OCI-LY7 (cell line): ENCODE measurements around the gene BTG3. TPM values are rescaled to one million over a fixed set of nuclear protein-coding genes. Genes with fewer than 3 reads are reported as not detected.

ENCODE experiments used
- BruUV-seq: library from RNA; stranded (reverse); fragments of 400-500 nt; replicated peaks from 2 replicates; lab custom pipeline; 2021; lab: Mats Ljungman, UMichigan
- CTCF ChIA-PET: fragments of 300-600 bp; sonication (Branson Sonifier 250); formaldehyde crosslinking; loops from one replicate; lab custom pipeline; 2022; ENCODE audit warnings: antibody characterized with exemption; ENCODE audit not compliant: unreplicated experiment; lab: Charles Lee
- POLR2A ChIA-PET: fragments of 300-600 bp; sonication (Branson Sonifier 250); formaldehyde crosslinking; loops from one replicate; lab custom pipeline; 2022; ENCODE audit warnings: antibody characterized with exemption; lab: Charles Lee
- DNase-seq: peaks from one replicate; pipeline ENCODE4 v3.0.0-alpha.2; 2015; ENCODE audit warnings: low spot score
- H2AFZ ChIP-seq: fragments of 200-600 bp; sonication (generic), shearing (Covaris generic); 2 replicates; pipeline ENCODE4 v1.6.1; 2014; ENCODE audit warnings: mild to moderate bottlenecking, antibody characterized with exemption, low read length, moderate library complexity
- H3K27ac ChIP-seq: fragments of 200-600 bp; sonication (generic); 2 replicates; pipeline ENCODE4 v1.5.1; 2014; ENCODE audit warnings: mixed run types, low read depth, mild to moderate bottlenecking, moderate library complexity, low read length, inconsistent platforms; ENCODE audit not compliant: poor library complexity, severe bottlenecking
- H3K36me3 ChIP-seq: fragments of 200-600 bp; sonication (generic); 2 replicates; pipeline ENCODE4 v1.6.1; 2014; ENCODE audit warnings: mild to moderate bottlenecking, antibody characterized with exemption, low read length, moderate library complexity, mixed read lengths; ENCODE audit not compliant: insufficient read depth
- H3K4me1 ChIP-seq: fragments of 200-600 bp; sonication (generic); 2 replicates; pipeline ENCODE4 v1.5.1; 2014; ENCODE audit warnings: mild to moderate bottlenecking, low read length; ENCODE audit not compliant: insufficient read depth, poor library complexity, severe bottlenecking
- H3K4me2 ChIP-seq: fragments of 200-600 bp; sonication (generic); 2 replicates; pipeline ENCODE4 v1.6.1; 2014; ENCODE audit warnings: mild to moderate bottlenecking, low read length
- H3K4me3 ChIP-seq: fragments of 200-600 bp; sonication (generic); 2 replicates; pipeline ENCODE4 v1.5.1; 2014; ENCODE audit warnings: mild to moderate bottlenecking, low read depth, low read length; ENCODE audit not compliant: poor library complexity, severe bottlenecking
- H3K79me2 ChIP-seq: fragments of 200-600 bp; sonication (generic); 2 replicates; pipeline ENCODE4 v1.6.1; 2016; ENCODE audit warnings: low read depth, mild to moderate bottlenecking, low read length, moderate library complexity, mixed read lengths; ENCODE audit not compliant: insufficient read depth
- H3K9me2 ChIP-seq: fragments of 200-600 bp; sonication (generic); 2 replicates; pipeline ENCODE4 v1.6.1; 2016; ENCODE audit warnings: mild to moderate bottlenecking, low read length, mixed read lengths; ENCODE audit not compliant: insufficient read depth
- H3K9me3 ChIP-seq: fragments of 200-600 bp; sonication (generic); 2 replicates; pipeline ENCODE4 v1.6.1; 2014; ENCODE audit warnings: mild to moderate bottlenecking, mixed run types, low read length, mixed read lengths
- H4K20me1 ChIP-seq: fragments of 200-600 bp; sonication (generic); 2 replicates; pipeline ENCODE4 v1.6.1; 2014; ENCODE audit warnings: mild to moderate bottlenecking, antibody characterized with exemption, low read length, moderate library complexity, mixed read lengths; ENCODE audit not compliant: insufficient read depth
- CTCF ChIP-seq: fragments of 200-600 bp; sonication (generic); conservative IDR thresholded peaks from 2 replicates; pipeline ENCODE4 v1.5.1; 2014; ENCODE audit warnings: mild to moderate bottlenecking, antibody characterized with exemption, low read length, moderate library complexity, mixed read lengths
- EZH2phosphoT487 ChIP-seq: fragments of 200-600 bp; sonication (generic); IDR thresholded peaks from 2 replicates; pipeline ENCODE4 v1.6.1; 2018; ENCODE audit warnings: low read depth, borderline replicate concordance, mild to moderate bottlenecking, mixed run types, antibody characterized with exemption, low read length, moderate library complexity, mixed read lengths
- intact Hi-C: fragments of 100-400 bp; cut with micrococcal nuclease; formaldehyde crosslinking; loops from one replicate; pipeline ENCODE4 v1.10.0; 2022; ENCODE audit not compliant: unreplicated experiment
- total RNA-seq, 2 experiments: library from RNA; depleted of rRNA in 1 of 2; stranded (reverse); fragments of >200 nt in 1 of 2; shearing (Covaris generic) in 1 of 2; gene quantifications; 2 replicates each; pipeline ENCODE4 v1.2.3, GENCODE V29; 2014 to 2022

The BTG3 gene
- total RNA-seq, 2 experiments from 2014 or later, result 28.8 to 36.4 TPM

- Histone ChIP-seq H3K4me1 (peaks cover 4% of the 10 kb centered on the region), H3K9me2 (no peaks in the 10 kb centered on the region), H3K27ac (no peak overlapping the region), H3K36me3 (peaks cover 38% of the 10 kb centered on the region), H2AFZ (no peak overlapping the region), H4K20me1 (no peaks in the 10 kb centered on the region), H3K79me2 (no peaks in the 10 kb centered on the region), H3K9me3 (no peaks in the 10 kb centered on the region), H3K4me3 (no peak overlapping the region), H3K4me2 (no peak overlapping the region)
- intact Hi-C loops, result no loop called here
- TF ChIP-seq CTCF, result no peak
- TF ChIP-seq EZH2phosphoT487, result no peak
- DNase-seq, result no peak
- ChIA-PET POLR2A (no interaction called here), CTCF (no interaction called here)
- BruUV-seq, result no TSS peak
Measured at GRCh38 chr21:17550671-17551308, 61.9 kb downstream of the BTG3 start.

- peaks cover 37% of the 10 kb centered on the region for H3K36me3 ChIP-seq
- H4K20me1 ChIP-seq, result no peaks in the 10 kb centered on the region
- no peak for DNase-seq
- intact Hi-C loops, result no loop called here
- H3K79me2 ChIP-seq, result no peaks in the 10 kb centered on the region
- no peak overlapping the region for H2AFZ ChIP-seq
- no peaks in the 10 kb centered on the region for H3K4me1 ChIP-seq
- no peak overlapping the region for H3K4me2 ChIP-seq
- BruUV-seq, result no TSS peak
- no peaks in the 10 kb centered on the region for H3K9me2 ChIP-seq
- TF ChIP-seq EZH2phosphoT487, result no peak
- no peak for TF ChIP-seq CTCF
- POLR2A ChIA-PET, result interaction anchor here (0.6 to 1.2 kb wide), 2 partner anchors 8 to 61 kb away, joined by 3 to 4 read pairs; no protein-coding TSS in a partner anchor
- CTCF ChIA-PET, result no interaction called here
- no peaks in the 10 kb centered on the region for H3K9me3 ChIP-seq
- H3K4me3 ChIP-seq, result no peak overlapping the region
- no peak overlapping the region for H3K27ac ChIP-seq
Measured at GRCh38 chr21:17548262-17548661, 64.4 kb downstream of the BTG3 start.

- intact Hi-C loops, result no loop called here
- Histone ChIP-seq H3K36me3 (peaks cover 25% of the 10 kb centered on the region), H3K9me3 (no peaks in the 10 kb centered on the region), H4K20me1 (no peaks in the 10 kb centered on the region), H3K4me2 (no peak overlapping the region), H3K4me1 (peaks cover under 1% of the 10 kb centered on the region), H3K79me2 (no peaks in the 10 kb centered on the region), H3K27ac (no peak overlapping the region), H2AFZ (no peak overlapping the region), H3K9me2 (no peaks in the 10 kb centered on the region), H3K4me3 (no peak overlapping the region)
- BruUV-seq, result no TSS peak
- CTCF ChIA-PET, result no interaction called here
- DNase-seq, result no peak
- TF ChIP-seq EZH2phosphoT487 (no peak), CTCF (no peak)
- POLR2A ChIA-PET, result interaction anchor here (0.7 to 0.9 kb wide), 2 partner anchors 9 to 63 kb away, joined by 4 read pairs; no protein-coding TSS in a partner anchor
Measured at GRCh38 chr21:17545007-17545406, 67.7 kb downstream of the BTG3 start.
